Measurements from ENCODE around the gene RNH1.

DNA sequence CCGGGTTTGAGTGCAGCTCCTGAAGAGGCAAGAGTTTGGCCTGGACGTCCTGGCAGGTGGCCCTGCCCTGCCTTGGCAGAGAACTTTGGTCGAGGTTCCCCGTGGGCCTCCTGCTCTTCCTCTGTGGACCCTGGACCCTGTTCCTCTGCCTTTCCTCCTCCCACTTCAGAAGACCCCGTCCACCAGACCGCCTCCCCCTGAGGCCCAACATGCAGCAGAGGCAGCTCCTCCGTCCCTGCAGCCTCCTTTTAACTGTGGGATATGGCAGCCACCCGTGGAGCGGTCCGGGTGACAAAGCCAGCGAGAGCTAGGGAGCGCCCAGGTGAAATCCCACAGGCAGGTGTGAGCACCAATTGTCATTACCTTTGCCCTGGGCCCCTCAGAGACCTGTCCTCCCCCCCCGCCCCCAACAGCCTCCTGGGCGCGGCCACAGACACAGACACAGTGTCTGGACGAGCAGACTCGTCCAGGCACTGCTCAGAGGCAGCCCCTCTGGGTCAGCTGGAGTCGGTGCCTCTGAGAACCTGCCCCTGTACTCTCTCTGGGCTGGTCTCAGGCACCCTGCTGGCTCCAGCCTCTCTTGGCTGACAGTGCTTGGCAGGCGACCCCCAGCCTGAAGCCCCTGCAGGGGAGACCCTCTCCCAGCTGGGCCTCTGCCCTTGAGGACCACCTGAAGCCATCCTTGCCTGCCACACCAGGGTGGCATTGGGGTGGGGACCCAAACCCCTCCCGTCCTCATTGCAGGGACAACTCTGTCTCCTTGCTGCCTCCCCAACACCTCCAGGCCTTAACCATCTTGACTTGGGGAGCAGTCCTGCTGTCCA lies 61.1 kb downstream of the RNH1 start:
- TF ChIP-seq, protein P1, sequence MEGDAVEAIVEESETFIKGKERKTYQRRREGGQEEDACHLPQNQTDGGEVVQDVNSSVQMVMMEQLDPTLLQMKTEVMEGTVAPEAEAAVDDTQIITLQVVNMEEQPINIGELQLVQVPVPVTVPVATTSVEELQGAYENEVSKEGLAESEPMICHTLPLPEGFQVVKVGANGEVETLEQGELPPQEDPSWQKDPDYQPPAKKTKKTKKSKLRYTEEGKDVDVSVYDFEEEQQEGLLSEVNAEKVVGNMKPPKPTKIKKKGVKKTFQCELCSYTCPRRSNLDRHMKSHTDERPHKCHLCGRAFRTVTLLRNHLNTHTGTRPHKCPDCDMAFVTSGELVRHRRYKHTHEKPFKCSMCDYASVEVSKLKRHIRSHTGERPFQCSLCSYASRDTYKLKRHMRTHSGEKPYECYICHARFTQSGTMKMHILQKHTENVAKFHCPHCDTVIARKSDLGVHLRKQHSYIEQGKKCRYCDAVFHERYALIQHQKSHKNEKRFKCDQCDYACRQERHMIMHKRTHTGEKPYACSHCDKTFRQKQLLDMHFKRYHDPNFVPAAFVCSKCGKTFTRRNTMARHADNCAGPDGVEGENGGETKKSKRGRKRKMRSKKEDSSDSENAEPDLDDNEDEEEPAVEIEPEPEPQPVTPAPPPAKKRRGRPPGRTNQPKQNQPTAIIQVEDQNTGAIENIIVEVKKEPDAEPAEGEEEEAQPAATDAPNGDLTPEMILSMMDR (IDR thresholded peaks at IDR 0.05): no peak
- TF ChIP-seq POLR2A (IDR thresholded peaks at IDR 0.05): no peak

All from body of pancreas (tissue), 4 donors.